NK-92 treated with Interleukin-12 subunit alpha and Interleukin-12 subunit beta, amount 100 ng/mL, for 24 hours (cell line): ENCODE results near the gene CAMK1.

Experiments used
- DNase-seq: peaks from one replicate; lab custom pipeline; 2025; lab: John Stamatoyannopoulos, UW

The CAMK1 gene

DNA sequence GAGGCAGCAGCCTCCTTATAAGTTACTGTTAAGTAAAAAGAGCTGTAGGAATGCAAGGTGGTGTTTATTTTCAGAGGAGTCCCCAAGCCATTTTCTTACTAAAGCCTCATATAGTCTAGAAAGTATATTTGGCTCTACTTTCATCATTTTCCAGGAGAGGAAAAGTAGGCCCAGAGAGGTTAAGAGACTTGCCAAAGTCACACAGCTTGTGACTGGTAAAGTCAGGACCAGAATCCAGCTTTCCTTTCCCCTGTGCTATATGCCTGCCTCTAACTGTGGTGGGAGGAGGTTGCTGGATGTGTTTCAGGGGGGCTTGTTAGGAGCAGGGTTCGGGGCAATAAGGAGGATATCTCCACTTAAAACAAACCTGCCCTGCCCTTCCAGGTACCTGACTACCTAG, 27.2 kb downstream of the CAMK1 start:
- DNase-seq: no peak

DNA sequence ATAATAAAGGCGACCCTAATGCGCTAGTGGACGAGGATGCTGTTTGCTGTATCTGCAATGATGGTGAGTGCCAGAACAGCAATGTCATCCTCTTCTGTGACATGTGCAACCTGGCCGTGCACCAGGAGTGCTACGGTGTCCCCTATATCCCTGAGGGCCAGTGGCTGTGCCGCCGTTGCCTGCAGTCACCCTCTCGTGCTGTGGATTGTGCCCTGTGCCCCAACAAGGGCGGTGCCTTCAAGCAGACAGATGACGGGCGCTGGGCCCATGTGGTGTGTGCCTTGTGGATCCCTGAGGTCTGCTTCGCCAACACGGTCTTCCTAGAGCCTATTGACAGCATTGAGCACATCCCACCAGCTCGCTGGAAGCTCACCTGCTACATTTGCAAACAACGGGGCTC, 30.6 kb downstream of the CAMK1 start:
- DNase-seq: no peak

DNA sequence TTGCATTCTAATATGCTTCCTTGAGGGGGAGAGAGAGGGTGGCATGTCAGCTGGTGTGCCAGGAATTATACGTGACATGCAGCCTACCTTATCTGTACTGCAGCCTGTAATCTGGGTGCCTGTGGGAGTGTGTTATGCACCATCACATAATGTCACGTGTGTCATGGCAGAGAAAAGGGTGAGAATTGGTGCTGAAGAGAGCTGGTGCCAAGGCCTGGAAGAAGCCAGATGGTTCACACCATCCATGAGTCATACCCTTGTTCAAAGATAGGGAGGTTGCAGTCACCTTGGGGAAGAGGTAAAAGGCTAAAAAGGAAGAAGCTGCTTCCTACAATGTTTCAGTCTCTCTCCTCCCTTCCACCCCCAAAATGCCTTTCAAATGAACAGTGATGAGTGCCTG, 32.9 kb downstream of the CAMK1 start:
- DNase-seq: no peak

DNA sequence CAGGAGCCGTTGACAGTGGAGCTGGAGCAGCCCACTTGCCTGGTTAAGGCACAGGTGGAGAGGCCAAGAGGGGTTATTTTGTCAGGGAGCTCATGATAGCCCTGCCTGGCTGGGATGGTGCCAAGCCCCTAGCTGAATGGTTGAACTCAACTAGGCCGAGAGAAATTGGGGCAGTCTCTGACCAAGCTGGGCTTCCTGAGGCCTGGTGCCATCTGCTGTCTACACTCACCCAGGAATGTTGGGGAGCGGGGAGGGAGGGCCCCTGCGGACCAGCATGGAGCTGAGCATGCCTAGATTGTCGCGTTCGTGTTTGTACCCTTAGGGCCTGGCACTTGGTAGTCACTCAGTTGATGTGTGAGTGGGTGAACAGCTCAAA, 37.0 kb downstream of the CAMK1 start:
- no peak for DNase-seq

DNA sequence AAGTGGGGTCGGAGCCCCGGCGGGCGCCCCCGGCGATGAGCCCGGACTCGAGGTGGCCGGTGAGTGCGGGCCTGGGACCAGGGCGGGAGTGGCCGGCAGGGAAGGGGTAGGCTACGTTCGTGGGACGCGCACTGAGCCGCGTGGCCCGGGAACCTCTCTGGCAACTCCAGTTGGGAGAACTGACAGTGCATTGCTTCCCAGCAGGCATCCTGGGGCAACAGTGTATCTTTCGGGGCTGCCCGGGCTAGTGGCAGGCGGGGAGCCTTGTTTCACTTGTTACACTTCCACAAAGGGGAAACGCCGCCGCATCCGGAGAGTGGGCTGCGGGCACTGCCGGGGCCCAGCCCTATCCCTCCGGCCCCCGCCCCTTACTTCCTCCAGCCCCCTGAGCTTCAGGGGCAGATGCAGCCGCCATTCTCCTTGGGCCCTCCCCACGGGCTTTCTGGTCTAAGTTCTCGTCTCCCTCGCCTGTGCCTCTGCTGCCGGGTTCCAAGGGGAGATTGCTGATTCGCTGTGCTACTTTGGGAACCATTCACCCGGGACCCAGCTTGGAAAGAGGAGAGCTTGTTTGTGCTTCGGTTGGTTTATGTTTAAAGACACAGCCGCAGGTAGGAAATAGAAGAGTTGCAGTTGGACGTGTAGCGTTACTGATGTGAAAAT, 37.5 kb downstream of the CAMK1 start:
- DNase-seq: no peak

DNA sequence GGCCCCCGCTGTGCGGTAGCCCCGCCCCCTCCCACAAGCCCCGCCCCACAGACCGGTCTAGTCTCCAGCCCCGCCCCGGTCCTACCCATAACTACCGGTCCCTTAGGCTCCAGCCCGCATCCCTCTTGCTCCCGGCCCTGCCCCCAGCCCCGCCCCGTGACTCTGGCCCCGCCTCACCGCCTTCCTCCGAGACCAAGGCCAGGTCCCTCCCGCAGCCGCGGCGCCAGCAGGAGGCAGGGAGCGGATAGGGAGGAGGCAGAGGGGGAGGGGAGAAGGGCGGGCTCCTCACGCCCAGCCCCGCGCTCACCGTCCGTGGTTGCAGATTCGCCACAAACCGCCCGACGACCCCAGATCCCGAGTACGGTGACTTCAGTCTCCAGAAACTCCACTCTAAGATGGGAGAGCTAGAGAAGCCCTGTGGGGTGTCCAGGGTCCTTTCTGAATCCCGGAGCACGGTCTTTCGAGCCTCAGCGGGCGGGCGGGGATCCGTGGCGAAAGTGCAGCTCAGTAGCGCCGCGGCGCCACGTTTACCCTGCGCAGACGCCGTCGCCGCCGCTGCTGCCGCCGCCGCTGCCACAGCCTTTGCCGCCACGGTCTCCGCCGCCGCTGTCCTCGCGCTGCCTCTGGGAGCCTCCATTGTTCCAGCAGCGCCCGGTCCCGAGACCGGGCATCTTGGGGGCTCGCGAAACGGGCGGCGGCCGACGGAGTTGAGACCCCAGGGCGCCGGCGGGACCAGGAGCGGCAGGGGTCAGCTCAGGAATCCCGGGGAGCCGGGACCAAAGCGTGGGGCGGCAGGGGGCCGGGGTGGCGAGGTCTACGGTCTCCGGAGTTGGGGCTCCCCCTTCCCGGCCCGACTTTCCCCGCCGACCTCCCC, 38.3 kb downstream of the CAMK1 start, which contains the start of gene BRPF1:
Gene BRPF1 (plus strand): TSS at position 530 of the 874 bp plus-strand sequence. CDS start 2,406 bp downstream, outside the sequence.
- peak; percentile 98 for DNase-seq

DNA sequence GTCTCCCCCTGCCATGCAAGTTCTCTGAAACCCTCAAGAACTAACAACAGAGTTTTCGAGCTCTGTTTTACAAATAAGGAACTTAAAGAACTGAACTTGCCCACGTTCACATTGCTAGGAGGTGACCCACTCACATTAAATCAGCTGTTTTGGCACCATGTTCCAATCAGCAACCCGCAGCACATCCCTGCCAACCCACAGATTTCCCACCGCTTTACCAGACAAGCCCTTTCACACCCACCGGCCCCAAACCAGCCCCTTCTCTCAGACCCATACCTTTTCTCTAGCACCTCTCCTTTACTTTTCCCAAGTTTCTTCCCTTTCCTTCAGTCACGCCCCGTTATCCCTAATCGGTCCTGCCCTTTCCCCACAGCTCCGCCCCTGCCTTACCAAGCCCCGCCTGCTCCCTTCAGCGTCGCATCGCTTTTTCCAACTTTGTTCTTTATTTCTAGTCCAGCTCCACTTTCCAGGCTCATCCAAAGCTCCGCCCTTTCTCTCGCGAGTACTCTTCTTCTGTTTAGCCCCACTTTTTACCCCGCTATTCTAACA, 39.0 kb downstream of the CAMK1 start:
- DNase-seq: no peak

DNA sequence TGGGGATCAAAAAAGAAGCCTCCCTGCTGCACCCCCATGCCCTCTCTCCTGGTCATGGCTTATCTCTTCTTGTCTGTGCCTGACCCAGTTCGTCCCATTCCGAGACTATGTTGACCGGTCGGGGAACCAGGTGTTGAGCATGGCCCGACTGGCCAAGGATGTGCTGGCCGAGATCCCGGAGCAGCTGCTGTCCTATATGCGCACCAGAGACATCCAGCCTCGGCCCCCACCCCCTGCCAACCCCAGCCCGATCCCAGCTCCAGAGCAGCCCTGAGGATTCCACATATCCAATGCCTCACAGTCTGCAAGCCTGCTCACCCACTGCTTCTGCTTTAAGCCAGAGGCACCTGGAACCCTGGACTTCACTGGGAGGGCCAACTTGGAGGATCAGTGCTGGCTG, 40.3 kb downstream of the CAMK1 start:
- no peak for DNase-seq

DNA sequence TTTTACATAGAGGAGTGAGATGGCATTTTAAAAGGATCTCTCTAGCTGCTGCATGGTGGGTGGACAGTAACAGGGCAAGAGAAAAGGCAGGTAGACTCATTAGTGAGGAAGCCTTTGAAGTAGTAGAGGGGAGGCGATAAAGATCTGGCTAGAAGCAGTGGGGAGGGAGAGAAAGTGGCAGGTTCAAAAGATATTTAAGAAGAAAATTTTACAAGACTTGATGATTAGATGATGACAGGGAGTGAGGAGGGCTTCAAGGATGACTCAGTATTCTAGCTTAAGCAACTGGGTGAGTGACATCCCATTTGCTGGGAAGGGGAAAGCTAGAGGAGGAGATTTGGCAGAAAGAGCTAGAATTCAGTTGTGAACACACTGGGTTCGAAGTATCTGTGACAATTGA, 42.0 kb downstream of the CAMK1 start:
- no peak for DNase-seq

DNA sequence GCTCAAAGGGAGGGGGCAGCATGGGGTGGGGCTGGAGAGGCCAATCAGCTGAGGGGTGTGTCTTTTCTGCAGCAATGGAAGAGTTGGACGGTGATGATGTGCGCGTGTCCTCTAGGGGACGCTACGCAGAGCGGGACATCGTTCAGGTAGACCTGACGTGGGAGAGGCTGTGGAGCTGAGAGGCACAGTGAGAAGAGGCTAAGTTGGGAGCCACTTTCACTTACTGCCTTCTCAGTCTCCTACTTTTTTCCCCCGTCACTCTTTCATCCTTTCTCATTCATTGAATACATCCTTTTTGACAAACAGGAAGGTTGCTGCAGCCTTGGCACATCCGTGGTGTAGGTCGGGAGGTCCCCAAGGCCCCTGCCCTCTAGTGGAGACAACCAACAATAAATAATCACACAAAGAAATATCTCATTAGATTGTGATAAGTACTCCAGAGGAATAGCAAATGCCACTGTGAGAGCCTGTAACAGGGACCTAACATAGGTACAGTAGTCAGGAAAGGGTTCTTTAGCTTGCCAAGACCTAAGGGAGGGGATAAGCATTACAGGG, 42.6 kb downstream of the CAMK1 start:
- DNase-seq: no peak

DNA sequence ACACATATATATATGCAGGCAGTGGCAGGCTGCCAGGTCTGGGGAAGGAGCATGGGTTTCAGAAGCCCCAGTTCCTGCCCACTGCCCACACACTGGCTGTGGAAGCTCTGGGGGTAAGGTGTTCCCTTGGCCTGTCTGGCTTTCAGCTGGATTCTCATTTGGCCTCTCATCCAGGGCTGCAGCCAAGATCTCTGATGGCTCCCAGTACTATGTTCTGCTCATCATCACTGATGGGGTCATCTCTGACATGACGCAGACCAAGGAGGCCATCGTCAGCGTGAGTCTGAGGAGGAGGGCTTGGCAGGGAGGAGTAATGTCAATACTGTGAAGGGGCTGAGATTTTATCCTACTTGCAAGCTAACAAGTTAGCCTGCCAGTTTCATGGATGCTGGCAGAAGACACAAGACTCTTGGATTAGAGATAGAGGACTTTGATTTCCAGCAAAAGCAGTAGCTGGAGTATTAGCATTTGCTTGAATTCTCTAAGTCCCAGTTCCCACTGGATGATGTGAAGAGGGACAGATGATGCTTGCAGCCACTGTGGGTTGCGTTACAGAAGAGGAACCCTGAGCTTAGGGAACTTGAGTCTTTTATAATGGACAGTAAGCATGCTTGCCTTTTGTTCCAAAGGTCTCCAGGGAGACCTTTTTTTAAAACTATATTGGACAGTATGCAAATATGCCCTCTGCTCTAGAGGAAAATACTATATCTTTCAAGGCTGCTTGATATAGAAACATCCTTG, 43.8 kb downstream of the CAMK1 start:
- no peak for DNase-seq

DNA sequence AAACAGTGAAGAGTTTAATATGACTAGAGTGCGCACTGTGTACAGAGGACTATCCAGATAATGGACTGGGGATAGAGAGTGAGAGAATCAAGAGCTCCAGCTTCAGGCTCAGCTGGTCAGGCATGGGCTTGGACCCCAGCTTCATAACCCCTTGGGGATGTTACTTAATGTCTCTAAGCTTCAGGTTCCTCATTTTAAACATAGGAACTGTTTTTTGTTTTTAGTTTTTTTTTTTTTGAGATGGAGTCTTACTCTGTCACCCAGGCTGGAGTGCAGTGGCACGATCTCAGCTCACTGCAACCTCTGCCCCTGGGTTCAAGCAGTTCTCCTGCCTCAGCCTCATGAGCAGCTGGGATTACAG, 48.1 kb downstream of the CAMK1 start:
- no peak for DNase-seq

DNA sequence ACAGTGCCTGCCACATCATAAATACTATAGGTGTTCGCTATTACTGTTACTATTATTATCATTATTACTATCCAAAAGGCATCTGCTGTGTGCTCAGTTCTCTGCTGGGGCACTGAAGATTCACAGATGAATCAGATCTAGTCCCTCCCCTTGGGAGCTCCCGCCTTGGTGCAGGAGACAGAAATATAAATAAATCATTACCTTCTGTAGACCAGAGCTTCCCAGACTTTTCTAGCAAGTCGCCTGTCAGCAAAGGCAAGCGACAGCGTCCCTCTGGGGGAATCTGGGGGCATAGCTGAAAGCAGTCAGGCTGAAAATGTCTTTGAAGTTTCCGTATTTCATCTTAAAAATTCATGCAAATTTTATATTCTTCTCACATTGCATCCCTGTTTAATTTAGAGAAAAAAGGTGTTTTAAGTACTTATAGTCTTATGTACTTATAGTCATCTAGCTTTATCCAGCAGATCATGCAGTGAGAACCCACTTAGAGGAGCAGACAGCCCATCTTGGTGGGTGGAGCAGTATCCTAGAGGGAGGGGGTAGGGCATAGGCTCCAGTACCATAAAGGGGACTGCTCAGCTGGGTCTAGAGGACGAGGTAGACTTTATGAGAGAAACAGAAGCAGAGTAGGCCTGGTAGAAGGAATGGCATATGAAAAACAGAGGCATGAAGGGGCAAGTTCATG, 48.6 kb downstream of the CAMK1 start:
- no peak for DNase-seq

DNA sequence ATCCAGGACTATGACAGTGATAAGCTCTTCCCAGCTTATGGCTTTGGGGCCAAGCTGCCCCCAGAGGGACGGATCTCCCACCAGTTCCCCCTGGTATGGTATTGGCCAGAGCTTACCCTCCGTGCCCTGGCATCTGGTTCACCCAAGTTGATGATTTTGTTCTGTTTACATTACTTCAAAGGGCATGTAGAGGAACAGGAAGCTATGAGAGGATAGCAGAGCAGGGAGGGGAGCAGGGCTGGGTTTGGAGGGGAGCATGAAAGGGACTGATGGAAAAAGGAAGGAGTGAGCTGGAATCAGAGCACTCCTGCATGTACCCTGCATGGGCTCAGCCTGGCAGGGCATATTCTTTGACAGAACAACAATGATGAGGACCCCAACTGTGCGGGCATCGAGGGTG, 51.6 kb downstream of the CAMK1 start:
- DNase-seq: no peak

DNA sequence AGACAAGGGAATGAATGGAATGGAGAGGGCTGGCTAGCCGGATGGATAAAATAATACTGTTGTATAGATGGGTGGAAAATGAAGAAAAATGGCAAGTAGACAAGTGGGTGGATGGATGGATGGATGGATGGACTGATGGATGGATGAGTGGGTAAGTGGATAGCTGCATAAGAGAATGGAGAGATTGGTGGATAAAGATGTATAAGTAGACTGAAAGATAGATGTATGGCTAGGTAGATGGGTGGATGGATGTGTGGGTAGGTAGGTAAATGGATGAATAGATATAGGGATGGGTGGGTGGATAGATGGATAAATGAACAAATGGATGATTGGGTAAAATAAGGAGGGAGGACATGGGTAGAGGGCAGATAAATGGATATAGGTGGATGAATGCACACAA, 52.2 kb downstream of the CAMK1 start:
- no peak for DNase-seq

DNA sequence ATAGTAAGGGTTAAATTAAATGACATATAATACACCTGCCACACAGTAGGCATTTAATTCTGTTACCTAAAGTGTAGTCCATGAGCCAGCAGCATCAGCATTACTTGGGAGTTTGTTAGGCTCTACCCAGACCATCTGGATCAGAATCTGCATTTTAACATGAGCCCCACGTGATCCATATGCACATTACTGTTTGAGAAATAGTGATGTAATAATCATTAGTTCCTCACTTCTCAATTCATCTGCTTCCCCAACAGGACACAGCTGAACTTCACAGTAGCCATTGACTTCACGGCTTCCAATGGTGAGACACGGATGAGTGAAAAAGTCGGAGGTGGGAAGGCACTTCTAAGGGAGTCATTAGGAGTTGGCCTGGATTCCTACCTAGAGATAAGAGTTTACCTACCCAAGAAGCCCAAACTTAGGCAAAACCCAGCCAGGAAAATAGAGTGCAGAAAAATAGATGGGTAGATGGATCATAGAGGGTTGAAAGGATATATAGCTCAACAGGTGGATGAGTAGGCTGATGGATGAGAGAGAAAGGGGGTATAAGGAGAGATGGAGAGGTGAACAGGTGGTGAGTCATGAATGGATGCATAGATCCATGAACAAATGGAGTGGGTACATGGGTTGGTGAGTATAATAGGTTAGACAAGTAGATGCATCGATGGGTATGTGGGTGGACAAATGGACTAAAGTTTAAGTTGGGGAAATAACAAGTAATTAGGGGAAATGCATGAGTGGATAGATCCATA, 52.8 kb downstream of the CAMK1 start:
- no peak for DNase-seq

DNA sequence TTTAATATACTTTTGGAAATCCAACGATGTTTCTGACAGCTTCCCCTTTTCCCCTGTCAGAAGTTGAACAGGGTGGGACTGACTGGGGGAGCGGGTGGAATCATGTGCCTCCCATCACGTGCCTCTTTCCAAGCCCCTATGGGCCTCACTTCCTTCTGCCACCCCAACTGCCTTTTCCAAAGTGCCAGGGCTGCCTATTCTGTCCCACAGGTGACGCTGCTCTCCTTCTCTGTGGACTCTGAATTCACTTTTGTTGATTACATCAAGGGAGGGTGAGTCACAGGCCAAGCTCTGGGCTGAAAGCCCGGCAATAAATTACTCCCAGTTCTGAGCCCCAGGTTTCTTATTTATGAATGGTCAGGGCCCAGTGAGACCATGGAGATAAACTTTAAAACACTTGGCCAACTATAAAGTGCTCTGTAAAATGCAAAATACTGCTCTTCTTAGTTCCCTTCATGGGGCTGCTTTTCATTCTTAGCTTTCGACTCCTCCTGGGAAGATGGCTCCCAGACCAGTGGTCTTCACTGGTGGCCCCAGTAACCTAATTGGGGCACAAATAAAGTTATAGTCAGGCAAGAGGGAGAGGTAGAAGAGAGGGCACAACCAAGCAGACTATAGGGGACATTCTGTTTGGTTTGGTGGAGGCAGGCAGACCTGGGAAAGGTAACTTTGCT, 53.8 kb downstream of the CAMK1 start:
- DNase-seq: peak; percentile 45

DNA sequence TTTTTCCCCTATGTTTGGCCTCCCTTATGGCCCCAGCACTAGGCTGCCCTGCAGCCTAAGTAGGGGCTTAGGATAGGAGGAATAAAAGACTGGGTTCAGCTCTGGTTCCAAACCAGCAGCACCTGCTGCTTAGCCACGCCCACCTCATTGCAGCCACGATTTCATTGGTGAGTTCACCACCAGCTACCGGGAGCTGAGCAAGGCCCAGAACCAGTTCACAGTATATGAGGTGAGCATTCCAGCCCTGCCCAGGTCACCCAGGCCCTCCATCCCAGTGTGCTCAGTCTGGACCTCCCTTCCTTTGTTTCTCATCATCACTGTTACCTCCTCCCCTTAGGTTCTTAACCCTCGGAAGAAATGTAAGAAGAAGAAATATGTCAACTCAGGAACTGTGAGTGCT, 54.6 kb downstream of the CAMK1 start:
- DNase-seq: no peak

DNA sequence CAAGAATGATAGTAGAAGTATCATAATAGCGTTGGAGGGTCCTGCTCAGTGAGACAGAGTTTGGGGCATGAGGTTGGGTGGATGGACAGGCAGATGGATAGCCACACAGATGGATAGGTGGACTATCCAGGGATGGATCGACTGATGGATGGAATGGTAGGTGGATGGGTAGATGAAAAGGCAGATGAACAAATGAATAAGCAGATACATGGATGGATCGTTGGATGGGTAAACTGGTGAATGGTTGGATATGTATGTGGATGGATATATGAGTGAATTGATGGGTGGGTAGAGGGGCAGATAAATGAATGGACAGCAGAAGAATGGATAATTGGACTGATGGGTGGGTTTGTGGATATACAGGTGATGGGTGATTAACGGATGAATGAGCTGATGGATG, 56.6 kb downstream of the CAMK1 start:
- no peak for DNase-seq

DNA sequence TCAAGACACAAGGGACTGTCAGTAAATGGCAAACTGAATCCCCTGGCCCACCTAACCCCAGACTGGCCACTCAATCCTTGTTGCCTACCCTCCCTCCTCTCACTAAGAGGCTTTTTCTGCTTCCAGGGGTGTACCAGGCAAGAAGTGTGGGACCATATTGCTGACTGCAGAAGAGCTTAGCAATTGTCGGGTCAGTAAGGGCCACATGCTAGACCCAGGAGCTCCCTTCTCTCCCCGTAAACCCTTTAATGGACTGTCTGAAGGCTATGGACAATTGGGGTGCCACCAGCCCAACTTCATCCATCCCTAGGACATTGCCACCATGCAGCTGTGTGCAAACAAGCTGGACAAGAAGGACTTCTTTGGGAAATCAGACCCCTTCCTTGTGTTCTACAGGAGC, 57.3 kb downstream of the CAMK1 start:
- DNase-seq: no peak
